Colon (tissue), 2 donors: ENCODE data around the gene MYLK4.

ENCODE experiments used
- FAIRE-seq: peaks from 2 replicates; lab custom pipeline; 2012; peaks lifted over from hg19 to GRCh38; lab: Jason Lieb, UNC
- donor health status: control.
- donor health status: control.

Gene MYLK4

DNA sequence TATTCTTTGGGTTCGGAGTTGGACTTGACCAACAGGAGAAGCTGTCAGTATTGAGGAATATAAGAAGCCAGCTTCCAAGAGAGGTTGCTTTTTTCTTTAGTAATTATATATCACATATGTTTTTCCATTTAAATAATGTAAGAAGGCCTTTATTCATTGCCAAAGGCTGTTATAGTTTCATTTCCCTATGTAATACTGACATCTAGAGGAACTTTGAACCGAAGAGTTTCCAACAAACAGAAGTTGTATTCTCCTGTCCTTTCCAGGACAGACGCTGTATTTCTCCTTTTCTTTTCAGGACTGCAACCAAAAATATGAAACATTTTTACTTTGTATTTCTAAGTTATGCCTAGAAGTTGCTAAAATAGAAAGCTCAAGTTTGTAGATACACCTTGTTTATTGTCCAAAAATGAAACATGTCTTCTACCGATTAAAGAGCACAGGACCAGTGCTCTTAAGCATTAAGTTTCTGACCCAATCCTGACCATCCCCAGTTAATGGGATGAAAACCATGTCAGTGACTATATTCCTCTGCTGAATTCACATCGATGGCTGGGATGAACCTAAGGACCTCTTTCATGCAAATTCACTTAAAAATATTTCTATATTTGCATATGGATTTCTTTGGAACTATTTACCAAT lies 55.1 kb downstream of the MYLK4 start:
- FAIRE-seq: no peak

DNA sequence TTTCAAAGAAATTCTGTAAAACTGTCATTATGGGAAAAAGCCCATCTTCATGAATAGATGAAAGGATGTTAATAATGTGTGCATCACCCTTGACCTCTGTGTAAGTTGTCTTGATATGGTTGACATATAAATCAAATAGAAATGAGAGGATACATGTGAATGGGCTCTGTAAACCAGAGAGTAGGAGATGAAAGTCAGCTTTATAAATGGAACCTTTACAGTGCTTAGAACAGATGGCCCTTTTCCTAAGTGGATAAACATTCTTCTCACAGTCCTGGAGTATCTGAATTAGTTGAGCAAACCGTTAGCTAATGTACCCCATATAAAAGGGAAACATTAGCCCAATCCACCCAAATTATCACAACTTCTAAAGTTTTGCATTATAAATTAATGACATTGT lies 57.5 kb downstream of the MYLK4 start:
- no peak for FAIRE-seq

DNA sequence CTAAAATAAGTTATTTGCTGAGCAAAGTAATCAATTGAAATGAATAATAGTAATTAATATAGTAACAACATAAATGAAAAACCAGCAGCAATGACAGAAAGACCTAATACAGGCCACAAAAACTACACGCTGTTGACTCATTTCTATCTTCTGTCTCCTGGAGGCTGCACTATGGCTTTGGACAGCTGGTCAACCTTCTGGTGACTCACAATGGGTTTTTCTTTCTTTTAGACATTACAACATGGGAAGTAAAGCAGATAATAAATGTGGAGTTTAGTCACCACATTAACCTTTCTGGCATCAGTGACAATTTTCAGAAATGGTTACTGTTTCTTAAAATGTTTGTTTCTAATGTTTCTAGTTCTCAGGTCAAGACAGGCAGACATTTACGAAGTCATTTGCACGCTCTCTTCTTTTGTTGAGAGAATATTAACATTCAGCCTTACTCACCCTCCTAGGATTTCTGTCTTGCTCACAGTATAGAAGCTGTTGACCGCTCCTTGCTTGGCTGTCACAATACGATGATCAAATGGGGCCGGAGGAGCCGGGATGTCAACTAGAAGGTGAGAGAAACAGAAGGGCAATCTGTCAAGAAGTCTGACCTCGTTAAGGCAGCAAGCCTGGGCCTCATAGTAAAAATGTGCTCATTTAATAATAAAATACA lies 62.2 kb downstream of the MYLK4 start:
- no peak for FAIRE-seq

DNA sequence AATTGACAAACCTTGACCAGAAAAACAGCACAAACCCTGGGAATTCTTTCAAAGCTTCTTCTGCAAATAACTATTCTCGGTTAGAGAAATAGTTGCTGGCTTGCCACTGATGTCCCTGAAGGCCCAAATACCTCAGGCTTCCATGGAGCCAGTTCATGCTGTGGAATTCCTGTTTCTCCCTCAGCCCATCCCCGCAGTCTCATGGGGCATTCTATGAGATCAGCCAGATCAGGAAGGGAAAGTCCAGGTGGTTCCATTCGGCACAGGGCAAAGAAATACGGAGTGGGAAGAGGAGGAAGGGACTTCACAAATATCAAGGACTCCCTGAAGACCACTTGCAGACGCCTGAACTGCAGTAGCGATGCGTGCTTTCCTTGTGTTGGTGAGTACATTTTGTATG lies 63.3 kb downstream of the MYLK4 start:
- FAIRE-seq: no peak

DNA sequence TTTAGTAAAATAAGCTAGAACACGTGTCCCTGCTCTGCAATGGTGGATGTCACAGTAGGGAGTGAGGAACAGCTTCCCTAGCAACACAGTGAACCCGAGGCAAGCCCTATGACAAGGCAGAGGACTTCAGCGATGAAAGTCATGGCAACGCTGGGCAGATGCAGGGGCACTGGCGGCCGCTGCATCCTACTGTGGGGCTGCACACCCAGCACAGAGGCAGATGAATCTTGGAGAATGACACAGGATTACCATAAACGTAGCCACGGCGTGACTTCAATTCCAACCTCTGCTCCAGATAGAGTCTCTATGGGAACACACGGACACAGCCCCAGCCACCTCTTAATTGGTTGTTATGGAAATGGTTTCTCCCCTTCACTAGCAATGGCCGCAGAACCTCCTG lies 64.2 kb downstream of the MYLK4 start:
- FAIRE-seq: no peak

DNA sequence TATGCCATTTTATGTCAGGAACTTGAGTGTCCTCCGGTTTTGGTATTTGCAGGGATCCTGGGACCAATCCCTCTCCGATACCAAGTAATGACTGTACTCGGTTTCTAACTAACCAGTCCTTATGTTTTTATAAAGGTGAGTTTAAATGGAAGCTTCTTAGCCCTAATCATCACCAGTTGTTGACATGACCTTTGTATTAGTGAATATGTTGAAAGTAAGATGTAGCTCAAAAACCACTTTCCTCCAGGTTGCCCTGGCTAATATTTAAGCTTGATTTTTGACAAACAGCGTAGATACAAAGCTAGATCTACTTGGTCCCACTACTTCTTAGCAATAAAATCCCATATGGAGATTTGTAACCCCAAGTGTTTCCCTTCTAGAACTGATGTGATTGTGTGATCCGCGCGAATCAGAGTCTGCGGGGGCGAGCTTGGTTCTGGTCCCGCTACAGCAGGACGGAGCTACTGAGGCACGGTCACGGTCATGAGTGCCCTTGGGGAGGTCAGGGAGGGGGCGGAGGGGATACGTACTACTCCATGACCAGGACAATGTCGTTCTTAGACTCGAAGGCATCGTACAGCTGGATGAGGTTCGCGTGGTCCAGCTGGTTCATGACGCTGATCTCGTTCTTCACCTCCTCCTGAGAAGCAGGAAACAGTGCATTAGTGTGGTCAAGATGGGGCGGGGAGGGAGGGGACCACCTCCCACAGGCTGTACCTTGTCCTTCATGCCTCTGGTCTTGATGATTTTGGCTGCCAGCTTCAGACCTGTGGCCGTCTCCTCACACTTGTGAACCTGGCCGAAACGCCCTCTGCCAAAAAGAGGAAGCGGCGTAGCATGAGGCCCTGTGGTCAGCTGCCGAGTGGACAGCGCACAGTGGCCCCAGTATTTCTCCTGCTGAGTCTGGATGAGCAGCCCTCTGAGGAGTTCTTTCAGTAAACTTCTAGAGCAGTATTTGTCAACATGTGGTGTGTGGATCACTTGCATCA lies 65.7 kb downstream of the MYLK4 start:
- FAIRE-seq: no peak

DNA sequence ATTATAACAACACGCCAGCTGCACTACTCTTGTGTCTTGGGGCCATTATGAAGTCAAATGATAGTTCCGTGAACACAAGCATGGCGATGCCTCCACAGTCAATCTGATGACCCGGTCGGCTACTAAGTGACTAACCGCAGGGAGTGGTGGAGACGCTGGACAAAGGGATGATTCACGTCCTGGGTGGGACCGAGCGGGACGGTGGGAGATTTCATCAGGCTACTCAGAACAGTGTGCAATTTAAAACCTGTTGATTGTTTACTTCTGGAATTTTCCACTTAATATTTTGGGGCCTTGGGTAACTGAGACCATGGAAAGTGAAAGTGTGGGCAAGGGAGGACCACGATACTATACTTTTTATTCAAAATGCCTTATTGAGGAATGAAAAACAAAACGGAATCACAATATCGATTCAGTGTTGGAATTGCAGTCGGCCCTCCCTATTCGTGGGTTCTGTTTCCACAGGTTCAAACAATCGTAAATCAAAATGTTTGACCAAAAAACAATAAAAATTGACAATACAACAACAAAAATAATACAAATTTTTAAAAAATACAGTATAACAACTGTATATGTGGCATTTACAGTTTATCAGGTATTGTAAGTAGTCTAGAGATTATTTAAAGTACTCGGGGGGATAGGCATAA lies 66.5 kb downstream of the MYLK4 start:
- no peak for FAIRE-seq

DNA sequence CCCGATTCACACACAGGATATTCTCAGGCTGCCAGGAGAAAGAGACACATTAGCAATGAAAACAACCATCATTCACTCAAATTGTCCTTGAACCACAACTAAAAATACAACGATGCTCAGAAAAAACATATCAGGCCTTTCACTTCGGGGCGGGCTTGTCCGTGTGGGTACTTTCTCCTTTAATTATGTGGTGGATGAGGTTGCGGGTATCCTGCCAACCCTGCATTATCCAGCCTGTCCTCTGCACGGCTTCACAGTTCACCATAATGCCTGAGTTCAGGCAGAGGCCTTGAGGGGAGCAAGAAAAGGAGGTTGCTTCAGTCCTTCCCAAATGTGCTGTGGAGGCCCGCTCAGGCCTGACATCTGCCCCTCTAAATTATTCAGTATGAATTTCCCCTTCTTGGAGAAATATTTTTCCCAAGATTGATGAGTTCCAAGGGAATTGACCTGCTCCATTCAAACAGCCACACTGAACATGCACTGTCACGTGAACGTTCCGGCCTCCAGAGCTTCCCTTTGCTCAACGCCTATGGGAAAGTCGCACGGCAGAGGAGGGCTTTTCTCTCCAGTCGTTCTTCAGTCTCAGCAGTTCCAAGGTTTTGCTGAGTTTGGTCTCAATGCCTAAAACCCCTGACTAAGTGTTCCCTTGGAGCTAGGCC lies 70.3 kb downstream of the MYLK4 start:
- FAIRE-seq: no peak

DNA sequence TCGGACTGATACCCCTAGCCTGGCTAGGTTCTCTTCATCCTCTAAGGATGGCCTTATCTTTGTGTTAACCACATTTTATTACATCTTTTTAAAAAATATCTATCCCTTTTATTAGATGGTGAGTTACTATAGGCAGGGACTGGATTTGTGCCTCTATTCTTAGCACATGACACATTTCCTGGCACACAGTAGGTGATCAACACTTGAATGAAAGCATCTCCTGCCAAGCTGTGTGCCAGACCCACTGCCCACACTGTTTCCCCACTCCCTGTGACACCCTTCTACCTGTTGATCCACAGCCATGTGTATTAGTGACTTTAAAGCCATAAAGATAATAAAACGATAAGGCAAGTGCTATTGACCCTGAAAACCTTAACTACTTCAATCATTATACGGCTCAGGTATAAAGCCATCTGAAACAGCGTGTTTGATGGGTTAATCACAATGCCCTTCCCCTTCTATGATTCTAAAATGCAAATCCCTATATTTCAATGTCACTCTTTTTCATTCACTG lies 73.6 kb downstream of the MYLK4 start:
- FAIRE-seq: no peak

DNA sequence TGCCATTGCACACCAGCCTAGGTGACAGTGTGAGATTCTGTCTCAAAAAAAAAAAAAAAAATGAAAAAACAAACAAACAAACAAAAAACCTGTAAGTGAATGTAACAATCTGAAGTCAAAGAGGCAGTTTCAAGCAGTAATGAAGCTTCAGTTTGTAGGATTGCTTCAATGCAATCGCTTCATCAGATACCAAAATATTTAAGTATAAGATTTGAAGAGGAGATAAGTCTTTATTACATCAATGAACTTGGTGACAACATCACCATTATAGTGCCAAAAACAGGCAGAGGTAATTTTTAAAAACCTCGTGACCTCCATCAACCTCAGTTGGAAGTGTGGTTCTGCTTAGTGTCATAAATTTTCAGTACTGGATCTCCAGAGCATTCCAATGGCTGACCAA lies 74.7 kb downstream of the MYLK4 start:
- no peak for FAIRE-seq

DNA sequence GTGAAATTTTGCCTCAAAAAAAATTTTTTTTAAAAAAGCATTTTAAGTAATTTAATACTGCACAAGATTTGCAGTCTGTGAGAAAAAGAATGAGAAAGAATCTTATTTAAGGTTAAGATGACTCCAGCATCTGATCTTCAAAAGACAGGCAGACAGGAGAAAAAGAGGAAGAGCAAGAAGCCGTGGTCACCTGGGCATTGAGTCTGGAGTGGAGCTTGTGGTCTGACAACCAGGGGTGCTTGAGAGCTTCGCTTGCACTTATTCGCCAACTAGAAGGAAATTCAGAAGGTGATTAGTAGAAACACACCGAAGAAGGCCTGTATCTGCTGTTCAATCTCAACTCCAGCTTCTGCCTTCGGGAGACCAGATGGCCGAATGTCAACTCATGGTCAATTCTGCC lies 75.9 kb downstream of the MYLK4 start:
- FAIRE-seq: no peak

DNA sequence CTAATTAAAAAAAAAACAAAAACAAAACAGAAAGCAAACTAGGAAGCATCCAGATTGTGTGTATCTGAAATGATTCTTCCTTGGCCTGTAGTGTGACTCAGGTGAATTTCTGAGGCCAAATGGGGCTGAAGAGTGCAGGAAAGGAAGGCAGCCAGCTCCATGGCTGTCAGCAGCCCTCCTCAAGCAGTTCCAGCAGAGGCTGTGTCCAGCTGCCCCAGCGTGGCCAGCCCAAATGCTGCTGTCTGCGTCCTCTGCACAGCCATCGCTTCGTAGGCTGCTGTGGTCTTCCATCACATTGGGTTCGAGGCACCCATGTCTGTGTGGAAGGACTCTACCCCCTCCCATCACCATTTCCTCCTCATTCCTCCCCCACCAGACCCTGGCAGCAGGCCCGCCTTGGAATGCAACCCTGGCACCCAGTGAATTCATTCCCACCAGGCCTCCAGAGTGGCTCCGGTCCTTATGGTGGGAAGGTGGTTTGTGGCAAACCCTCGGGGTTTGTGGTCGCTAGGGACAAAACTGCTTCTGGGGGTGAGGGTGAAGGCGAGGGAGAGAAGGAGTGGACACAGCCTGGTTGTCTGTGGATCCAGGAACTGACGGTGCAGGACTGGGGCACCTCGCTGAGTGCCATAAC lies 81.5 kb downstream of the MYLK4 start:
- no peak for FAIRE-seq

DNA sequence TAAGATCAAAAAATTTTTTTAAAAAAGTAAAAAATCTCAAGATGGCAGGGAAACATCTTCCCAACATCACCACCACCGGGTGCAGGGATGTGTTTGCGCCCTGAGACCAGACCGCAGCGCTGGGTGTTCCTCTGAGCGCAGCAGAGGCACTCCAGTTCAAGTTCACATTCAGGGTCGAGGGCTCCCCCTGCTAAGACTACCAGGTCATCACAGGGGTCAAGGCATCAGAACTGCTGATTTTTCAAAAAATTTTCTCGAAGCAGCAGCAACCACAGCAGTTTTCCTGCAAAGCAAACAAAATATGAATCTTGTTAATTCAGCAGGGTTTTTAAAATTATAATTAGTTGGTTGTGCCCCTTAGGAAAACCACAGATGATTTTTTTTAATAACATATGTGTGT lies 83.1 kb downstream of the MYLK4 start:
- no peak for FAIRE-seq

DNA sequence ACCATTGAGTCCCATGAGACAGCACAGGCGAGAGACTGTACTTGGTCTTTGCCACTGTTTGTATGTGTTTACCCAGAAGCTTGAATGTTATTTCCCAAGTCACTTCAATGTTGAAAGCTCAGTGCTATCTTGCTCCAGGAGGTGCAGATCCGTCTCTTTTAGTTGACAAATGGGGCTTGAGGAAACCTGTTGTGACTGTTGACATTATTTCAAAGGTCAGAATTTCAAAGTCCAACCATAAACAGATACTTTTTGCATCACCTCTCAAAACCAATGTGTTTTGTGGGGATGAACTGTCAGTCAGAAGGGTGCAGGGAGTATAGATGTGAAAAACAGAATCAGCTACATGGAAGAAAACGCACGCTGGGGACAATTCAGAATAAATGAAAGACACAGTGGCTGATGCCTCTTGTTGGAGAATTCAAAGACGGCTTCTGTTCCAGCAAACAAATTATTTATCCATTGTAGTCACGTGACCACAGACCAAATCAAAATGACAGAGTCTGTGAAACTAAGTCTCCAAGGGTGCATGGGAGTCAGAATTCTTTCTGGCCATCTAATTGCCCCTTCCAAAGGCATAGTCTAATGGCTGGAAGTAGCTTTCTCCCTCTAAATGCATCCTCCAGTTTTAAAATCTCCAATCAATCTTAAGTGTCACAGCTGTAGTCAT lies 83.7 kb downstream of the MYLK4 start:
- FAIRE-seq: no peak

DNA sequence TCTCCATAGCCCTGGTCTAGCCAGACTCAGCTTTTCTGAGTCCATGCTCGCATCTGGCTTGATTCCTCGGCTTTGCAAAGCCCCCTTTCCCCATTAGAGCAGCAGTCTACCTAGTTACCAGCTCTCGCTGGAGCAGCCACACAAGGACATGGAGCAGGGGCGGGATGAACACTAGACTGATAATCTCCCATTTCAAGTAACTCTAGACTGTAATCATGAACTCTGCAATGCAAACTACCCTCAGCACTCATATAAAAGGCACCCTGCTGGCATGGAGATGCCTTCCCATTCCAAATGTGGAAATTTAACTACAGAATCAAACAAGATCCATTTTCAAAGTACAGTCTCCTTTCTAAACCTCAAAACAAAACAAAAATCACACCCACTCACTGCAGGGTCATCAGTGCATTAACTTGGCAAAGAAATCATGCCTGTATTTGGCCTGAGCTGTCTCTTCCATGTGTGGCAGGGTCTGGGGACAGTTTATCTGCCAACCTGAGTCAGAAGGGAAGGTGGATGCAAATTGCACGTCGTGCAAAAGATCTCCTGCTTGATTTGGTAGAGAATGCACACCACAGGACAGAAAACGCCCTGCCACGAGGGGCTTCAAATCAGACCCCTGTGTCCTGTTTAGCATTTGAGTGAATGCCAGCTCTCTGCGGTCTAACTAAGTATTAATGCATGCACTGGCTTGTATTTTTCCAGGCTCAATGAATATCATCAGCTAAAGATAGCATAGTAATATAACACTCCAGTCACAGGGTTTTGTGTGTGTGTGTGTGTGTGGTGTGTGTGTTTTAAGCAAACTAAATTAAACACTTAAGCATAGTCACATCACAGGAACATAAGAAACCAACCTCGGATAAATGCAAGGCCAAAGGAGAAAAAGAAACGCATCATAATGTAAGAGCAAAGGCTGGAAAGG lies 85.3 kb downstream of the MYLK4 start:
- no peak for FAIRE-seq

DNA sequence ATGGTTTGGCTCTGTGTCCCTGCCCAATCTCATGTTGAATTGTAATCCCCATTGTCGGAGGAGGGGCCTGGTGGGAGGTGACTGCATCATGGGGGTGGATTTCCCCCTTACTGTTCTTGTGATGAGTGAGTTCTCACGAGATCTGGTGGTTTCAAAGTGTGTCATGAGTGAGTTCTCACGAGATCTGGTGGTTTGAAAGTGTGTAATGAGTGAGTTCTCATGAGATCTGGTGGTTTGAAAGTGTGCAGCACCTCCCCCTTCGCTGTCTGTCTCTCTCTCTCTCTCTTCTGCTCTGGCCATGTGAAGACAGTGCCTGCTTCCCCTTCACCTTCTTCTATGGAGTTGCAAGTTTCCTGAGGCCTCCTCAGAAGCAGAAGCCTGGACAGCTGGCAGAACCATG lies 87.6 kb downstream of the MYLK4 start:
- FAIRE-seq: no peak

DNA sequence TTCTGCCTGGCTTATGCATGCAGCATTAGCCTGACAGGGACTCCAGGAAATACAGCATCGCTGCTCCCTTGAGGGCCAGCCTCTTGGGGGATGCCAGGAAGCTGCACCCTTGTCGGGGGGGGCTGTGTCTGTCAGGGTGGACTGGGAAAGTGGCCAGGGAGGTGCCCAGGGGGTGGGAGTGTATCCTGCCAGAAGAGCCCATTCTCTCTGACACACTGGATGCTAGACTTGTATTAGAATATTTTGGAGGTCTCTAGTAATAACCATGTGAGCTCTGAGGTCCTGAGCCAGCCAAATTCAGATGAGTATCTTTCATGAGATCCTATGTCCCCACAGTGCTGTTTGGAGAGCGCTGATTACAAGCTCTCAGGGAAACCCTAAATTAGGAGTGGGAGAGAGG lies 89.1 kb downstream of the MYLK4 start:
- no peak for FAIRE-seq

DNA sequence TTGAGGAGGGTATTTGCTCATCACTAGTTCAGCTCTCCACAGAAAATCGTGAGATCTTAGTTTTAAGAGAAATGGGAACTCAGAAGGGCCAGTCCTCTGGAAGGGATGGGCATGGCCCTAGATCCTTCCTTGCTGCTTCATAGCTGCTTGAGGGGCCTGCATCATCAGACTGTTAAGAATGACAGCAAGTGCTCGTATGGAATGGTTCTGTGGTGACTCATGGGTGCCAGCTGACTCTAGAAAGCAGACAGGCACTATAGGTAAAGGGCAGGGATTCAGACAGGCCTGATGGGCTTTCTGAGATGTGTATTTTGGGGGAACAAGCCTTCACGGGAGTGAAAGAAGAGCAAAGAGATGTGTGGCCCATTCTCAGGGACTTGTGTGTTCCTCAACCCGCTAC lies 90.8 kb downstream of the MYLK4 start:
- FAIRE-seq: no peak

DNA sequence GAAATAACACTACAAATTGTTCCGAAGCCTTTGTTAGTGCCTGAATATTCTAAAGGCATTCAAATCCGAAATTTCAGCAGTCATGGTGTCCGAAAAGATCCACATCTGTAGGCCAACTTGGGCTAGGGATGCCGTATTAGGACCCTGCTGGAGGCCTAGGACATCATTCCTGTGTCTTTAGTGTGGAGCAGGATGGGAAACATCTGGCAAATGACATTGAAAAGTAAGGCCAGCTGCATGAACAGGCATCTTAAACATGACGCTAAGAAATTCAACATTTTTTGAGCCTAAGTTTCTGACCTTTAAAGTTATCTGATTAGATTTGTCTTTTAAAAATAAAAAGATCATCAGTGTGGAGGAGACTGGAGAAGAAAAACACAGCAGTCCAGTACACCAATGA lies 91.3 kb downstream of the MYLK4 start:
- no peak for FAIRE-seq

DNA sequence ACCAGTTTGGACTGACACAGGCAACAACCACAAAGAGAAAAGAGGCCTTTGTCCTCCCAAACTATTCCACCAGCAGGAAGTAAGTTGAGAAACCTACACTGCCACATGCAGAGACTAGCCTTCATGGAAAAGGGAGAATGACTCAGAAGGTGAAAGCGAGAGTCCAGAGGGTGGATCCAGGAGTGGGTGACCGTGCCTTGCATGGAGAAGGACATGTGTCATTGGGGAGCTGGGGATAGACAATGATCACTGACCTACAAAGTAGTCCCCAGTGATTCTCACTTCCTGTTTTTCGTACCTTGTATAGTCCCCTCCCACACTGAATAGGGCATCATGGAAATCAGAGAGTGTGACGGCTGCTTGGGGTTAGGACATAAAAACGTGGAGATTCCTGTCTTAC lies 91.9 kb downstream of the MYLK4 start:
- no peak for FAIRE-seq
